Activated CD4-positive, alpha-beta T cell treated with anti-CD3 and anti-CD28 coated beads, Interleukin-2, amount 50 U/mL, for 1 hour (primary cell): ENCODE measurements around the gene NDUFA1.
"Not testable (repeated sequence)": the region's sequence is repeated elsewhere in the genome, so short reads cannot be mapped to it uniquely, and the experiment has no call there.

Source experiments
- DNase-seq: peaks from one replicate; pipeline ENCODE4 v3.0.0-alpha.2; 2020

The NDUFA1 gene

GRCh38 chrX:119916310-119916709 is 44.7 kb downstream of the NDUFA1 start:
- DNase-seq, result no peak

GRCh38 chrX:119917877-119918276 is 46.2 kb downstream of the NDUFA1 start:
- DNase-seq, result no peak

GRCh38 chrX:119919835-119920585 is 48.4 kb downstream of the NDUFA1 start:
- no peak for DNase-seq

- not testable (repeated sequence) for DNase-seq
These were observed 50.8 kb downstream of the NDUFA1 start for GRCh38 chrX:119922391-119922790.
